Mesenteric fat pad (tissue), 1 donor: ENCODE measurements around the gene RAB11FIP3. TPM values are rescaled to one million over a fixed set of nuclear protein-coding genes. Genes with fewer than 3 reads are reported as not detected.

Experiments used
- DNase-seq: peaks from one replicate; pipeline ENCODE4 v3.0.0-alpha.2; 2020; ENCODE audit warnings: low spot score
- total RNA-seq: library from RNA; stranded (reverse); fragmentation: NEBNext Ultra II Directional; extraction: Animal tissue kit (Norgen Biotek cat#: 25700); gene quantifications from one replicate; pipeline ENCODE4 v1.2.1, GENCODE V29; 2021
- donor health status: DM: yes; HTN: yes; CAD: no.

The RAB11FIP3 gene
- total RNA-seq, 1 donor from 2014 or later, result 35.2 TPM

- DNase-seq, result no peak
Measured at GRCh38 chr16:424033-424622, 1.3 kb upstream of the RAB11FIP3 start.

- DNase-seq, result no peak
Measured at GRCh38 chr16:424623-425081, 797 bp upstream of the RAB11FIP3 start.

GRCh38 chr16:425740-426114, 278 bp downstream of the RAB11FIP3 start:
- no peak for DNase-seq

GRCh38 chr16:426115-426905, 861 bp downstream of the RAB11FIP3 start:
- no peak for DNase-seq

- DNase-seq, result no peak
Measured at GRCh38 chr16:426906-427249, 1.4 kb downstream of the RAB11FIP3 start.

- DNase-seq, result no peak
Measured at GRCh38 chr16:427250-427649, 1.8 kb downstream of the RAB11FIP3 start.

- no peak for DNase-seq
Measured at GRCh38 chr16:430904-431303, 5.5 kb downstream of the RAB11FIP3 start.

- no peak for DNase-seq
Measured at GRCh38 chr16:440627-441026, 15.2 kb downstream of the RAB11FIP3 start.

GRCh38 chr16:441447-441846, 16.0 kb downstream of the RAB11FIP3 start:
- no peak for DNase-seq

- DNase-seq, result no peak
Measured at GRCh38 chr16:442976-443375, 17.5 kb downstream of the RAB11FIP3 start.

GRCh38 chr16:444027-444426, 18.6 kb downstream of the RAB11FIP3 start:
- DNase-seq, result no peak

GRCh38 chr16:445566-445965, 20.1 kb downstream of the RAB11FIP3 start:
- no peak for DNase-seq

- no peak for DNase-seq
Measured at GRCh38 chr16:450385-450784, 24.9 kb downstream of the RAB11FIP3 start.

GRCh38 chr16:450785-451512, 25.5 kb downstream of the RAB11FIP3 start:
- DNase-seq, result no peak

GRCh38 chr16:454397-454940, 29.0 kb downstream of the RAB11FIP3 start:
- no peak for DNase-seq

GRCh38 chr16:455453-455852, 30.0 kb downstream of the RAB11FIP3 start:
- DNase-seq, result no peak

- DNase-seq, result no peak
Measured at GRCh38 chr16:456891-457483, 31.5 kb downstream of the RAB11FIP3 start.

- no peak for DNase-seq
Measured at GRCh38 chr16:457732-458400, 32.4 kb downstream of the RAB11FIP3 start.

- DNase-seq, result no peak
Measured at GRCh38 chr16:459761-460160, 34.3 kb downstream of the RAB11FIP3 start.

- DNase-seq, result no peak
Measured at GRCh38 chr16:460787-461186, 35.3 kb downstream of the RAB11FIP3 start.

GRCh38 chr16:463071-463470, 37.6 kb downstream of the RAB11FIP3 start:
- no peak for DNase-seq
